Left cardiac atrium (tissue), 4 donors: ENCODE measurements around the gene DCST1. TPM values are rescaled to one million over a fixed set of nuclear protein-coding genes. Genes with fewer than 3 reads are reported as not detected.
A peak's percentile ranks its signal among the peaks of the same experiment; 100 is the strongest.

ENCODE experiments used
- ATAC-seq, 2 donors: fragments of 200-7000 bp; cut with Tn5 transposase; one replicate each; pipeline ENCODE4 v1.9.1; 2020; ENCODE audit warnings: mild to moderate bottlenecking in 2 of 2, moderate library complexity in 2 of 2
- DNase-seq: peaks from one replicate; pipeline ENCODE4 v3.0.0-alpha.2; 2020
- intact Hi-C, 2 donors: fragments of 100-400 bp; cut with DNase I; formaldehyde crosslinking; loops; one replicate each; pipeline versions ENCODE4 v1.14.1 to v1.15.1; 2022 to 2023
- total RNA-seq, 2 donors: library from RNA; stranded (reverse); fragmentation: NEBNext Ultra II Directional; extraction: Animal tissue kit (Norgen Biotek cat#: 25700); gene quantifications; one replicate each; pipeline ENCODE4 v1.2.1, GENCODE V29; 2021
- donor health status: DM: no; HTN: yes; CAD: no.
- donor health status: DM: no; HTN: yes; CAD: no; lungs with severe emphysema.
- donor health status: DM: yes; HTN: yes; CAD: no.
- donor health status: Dilated cardiomyopathy.

The DCST1 gene
- total RNA-seq, 2 donors from 2014 or later: not detected

DNA sequence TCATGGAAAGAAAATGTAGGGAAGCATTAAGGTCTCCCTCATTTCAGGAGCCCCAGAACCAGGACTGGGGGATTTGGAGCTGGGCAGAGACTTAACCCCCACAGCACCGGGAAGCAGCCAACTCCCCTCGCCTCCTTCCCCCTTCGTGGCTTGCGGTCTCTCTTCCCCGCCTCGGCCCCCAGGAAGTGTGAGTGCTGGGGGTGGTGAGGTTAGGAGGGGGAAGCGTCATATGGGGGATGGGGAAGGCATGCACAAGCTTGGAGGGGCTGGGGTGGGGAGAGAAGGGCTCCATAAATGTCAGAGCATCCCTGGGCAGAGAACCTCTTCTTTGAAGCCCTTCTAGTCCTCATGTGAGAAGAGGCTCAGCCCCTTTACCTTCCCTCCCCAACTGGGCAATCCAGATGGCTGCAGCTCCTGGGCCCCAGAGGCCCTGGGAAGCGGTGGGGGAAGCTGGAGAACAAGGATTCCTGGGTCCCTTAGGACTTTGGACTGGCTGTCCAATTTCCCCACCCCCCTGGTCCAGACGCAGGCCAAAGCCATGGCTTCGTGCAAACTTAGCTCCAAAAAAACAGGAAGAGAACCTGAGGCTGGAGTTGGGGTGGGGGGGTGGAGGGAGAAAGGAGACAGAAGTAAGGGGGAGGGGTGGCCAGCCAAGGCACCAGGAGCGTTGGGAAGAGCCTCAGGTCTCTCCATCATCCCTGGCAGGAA, 23.3 kb upstream of the DCST1 start:
- DNase-seq (no peak), ATAC-seq (no peak)
- intact Hi-C loops: loop anchor here in 1 of 2 donors (5.0 kb wide), 1 partner anchor 48 kb away; the partner anchor contains the start of gene PYGO2

DNA sequence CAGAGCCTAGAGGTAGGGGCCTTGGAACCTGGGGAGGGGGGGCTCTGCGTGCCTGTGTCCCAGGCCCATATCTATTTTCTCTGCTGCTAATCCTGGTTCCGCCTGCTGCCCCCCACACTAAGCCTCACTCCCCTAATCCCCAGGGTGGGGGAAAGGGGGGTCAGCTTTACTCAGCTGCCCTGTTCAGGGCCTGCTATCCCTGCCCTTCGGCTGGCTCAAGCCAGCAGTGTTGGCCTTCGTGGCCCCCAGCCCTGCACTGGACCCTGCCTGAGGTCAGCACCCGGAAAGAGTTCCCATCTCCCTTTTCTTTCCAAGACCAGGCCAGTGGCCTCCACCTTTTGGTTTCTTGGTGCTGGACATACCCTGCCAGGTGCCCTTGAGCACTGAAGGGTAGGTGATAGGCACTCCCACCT, 22.6 kb upstream of the DCST1 start:
- intact Hi-C loops: loop anchor here in 1 of 2 donors (5.0 kb wide), 1 partner anchor 49 kb away; the partner anchor contains the start of gene PYGO2
- DNase-seq (no peak), ATAC-seq (no peak)

DNA sequence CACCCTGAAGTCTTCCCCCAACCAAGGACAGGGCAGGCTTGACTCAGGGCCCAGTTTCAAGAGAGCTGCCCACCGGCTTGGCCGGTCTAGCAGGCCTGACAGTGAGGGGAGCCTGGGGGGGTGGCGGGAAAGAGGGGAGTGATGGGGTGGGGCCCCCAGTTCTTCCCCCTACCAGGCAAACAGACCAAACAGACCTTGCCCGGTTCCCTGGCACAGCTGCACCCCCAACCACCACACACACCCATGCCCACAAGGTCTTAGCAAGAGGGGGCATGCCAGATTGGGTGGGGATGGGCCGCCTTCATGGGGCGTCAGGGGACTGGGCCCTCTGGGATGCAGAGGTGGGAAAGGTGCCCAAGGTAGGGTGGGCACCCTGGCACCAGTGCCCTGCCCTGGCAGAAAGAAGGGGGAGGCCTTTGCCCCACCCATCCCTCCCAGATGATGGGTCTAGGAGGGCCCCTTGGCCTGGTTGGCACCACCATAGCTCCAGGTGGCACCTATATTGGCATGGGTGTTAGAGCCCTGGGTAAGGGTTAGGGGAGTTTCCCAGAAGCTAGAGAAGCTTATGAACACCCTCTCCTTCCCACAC, 22.1 kb upstream of the DCST1 start:
- no peak for ATAC-seq

DNA sequence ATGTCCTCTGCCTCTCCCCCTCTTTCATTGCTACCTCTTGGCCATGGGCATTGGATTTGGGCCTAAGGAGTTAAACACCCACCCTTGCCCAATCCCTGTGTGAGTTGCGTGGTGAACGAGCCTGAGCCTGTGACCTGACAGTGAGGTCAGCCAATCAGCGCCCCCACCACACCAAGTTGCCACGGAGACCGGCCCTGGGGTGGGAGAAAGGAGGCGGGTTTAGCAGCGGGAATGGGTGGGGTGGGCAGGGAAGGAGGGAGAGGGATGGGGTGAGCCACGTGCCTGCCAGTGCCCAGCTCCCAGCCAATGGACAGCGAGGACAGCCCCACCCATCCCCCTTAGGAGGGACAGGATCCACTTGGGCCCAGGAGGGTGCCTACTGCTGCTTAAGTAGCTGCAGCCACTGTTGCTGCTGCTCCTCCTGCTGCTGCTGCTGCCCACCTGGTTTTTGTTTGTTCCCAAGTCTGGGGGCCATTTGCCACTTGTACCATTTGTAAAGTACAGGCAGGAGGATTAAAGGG, 21.5 kb upstream of the DCST1 start:
- ATAC-seq: peak; percentile 42 to 57
- intact Hi-C loops: loop anchor here in 1 of 2 donors (5.0 kb wide), 1 partner anchor 50 kb away; the partner anchor contains the start of gene PYGO2
- peak; percentile 80 for DNase-seq

More for the DNA sequence above, 22.1 kb upstream of the DCST1 start:
- no peak for DNase-seq
- intact Hi-C loops: loop anchor here in 1 of 2 donors (5.0 kb wide), 1 partner anchor 49 kb away; the partner anchor contains the start of gene PYGO2

DNA sequence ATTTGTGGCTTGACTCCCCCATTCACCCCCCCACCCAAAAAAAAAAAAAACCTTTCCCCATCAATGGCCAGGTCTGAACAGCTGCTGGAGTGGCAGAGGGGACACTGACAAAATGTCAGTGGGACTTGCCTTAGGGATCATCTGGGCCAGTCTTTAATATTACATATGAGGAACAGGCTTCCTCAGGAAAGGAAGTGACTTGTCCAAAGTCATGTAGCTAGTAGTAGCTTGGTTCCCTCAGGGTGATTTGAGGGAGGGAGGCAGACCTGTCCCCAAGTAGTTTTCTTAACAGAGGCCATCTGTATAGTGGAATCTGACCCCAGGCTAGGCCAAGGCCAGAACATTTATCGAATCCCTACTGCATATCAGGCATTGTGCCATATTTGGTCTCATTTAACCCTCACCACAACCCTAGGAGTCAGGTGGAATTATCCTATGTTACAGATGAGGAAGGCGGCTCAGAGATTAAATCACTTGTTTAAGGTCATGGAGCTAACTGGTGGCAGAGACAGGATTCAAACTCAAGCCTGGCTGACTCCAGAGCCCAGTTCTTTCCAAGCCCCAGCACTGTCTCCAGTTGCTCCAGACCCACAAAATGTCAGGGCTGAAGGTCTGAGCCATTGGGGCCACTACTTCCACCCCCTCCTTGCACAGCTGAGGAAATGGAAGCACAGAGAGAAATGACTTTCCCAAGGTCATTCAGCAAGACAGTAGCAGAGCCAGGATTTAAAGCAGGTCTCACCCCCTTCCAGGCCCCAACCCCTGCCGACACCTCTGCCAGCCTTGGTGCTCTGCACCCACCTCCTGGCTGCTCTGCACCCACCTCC, 20.6 kb upstream of the DCST1 start:
- intact Hi-C loops: loop anchor here in 1 of 2 donors (5.0 kb wide), 1 partner anchor 51 kb away; the partner anchor contains the start of gene PYGO2
- ATAC-seq (no peak), DNase-seq (no peak)

DNA sequence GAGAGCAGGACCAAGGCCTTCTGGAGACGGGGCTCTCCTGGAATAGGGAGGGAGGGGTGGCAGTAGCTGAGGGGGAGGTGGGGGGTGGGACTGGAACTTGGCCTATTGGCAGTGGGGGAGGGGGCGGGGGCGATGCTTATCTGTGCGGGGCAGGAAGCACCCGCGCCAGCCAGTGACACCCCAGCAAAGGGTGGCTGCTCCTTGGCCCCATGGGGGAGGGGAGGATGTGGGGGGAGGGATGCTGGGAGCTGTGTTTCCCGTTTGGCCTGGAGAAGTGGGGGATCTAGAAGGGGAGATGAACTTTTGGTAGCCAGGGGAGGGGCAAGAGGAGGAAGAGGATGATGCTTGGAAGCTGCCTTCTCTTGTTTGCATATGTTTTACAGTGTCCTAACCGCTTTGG, 20.0 kb upstream of the DCST1 start:
- DNase-seq: no peak
- intact Hi-C loops: loop anchor here in 1 of 2 donors (5.0 kb wide), 1 partner anchor 51 kb away; the partner anchor contains the start of gene PYGO2
- ATAC-seq: no peak

DNA sequence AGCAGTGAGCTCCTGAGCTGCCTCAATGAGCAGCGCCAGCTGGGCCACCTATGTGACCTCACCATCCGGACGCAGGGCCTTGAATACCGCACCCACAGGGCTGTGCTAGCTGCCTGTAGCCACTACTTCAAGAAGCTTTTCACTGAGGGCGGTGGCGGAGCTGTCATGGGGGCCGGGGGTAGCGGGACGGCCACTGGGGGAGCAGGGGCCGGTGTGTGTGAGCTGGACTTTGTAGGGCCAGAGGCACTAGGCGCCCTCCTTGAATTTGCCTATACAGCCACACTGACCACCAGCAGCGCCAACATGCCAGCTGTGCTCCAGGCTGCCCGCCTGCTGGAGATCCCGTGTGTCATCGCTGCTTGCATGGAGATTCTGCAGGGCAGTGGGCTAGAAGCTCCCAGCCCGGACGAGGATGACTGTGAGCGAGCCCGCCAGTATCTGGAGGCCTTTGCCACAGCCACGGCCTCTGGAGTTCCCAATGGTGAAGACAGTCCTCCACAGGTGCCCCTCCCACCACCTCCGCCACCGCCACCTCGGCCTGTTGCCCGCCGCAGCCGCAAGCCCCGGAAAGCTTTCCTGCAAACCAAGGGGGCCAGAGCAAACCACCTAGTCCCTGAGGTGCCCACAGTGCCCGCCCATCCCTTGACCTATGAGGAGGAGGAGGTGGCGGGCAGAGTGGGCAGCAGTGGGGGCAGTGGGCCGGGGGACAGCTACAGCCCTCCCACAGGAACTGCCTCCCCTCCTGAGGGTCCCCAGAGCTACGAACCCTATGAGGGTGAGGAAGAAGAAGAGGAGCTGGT, 18.7 kb upstream of the DCST1 start:
- ATAC-seq (no peak), DNase-seq (no peak)
- intact Hi-C loops: loop anchor here in 1 of 2 donors (5.0 kb wide), 1 partner anchor 53 kb away; the partner anchor contains the start of gene PYGO2

DNA sequence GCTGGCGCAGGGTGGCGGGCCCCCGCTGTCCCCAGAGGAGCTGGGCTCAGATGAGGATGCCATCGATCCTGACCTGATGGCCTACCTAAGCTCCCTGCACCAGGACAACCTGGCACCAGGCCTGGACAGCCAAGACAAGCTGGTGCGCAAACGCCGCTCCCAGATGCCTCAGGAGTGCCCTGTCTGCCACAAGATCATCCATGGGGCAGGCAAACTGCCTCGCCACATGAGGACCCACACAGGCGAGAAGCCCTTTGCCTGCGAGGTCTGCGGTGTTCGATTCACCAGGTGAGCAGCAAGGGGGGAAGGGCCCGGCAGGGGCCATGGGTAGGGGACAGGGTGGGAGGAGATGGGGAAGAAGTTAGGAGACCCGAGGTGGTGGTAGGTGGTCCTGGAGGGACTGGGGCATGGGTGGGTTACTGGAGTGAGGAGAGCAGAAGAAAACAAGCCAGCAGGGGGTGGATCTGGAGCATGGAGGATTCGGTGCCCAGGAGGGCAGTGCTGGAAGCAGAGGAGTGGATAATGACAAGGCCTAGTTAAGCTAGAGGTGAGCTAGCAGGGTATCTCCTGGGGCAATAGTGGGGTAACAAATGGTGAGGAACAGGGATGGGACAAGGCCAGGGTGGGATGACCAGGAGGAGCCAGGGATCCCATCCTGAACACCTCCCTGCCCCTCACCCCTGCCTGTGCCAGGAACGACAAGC, 17.9 kb upstream of the DCST1 start:
- DNase-seq: no peak
- no peak for ATAC-seq
- intact Hi-C loops: no loop called here

DNA sequence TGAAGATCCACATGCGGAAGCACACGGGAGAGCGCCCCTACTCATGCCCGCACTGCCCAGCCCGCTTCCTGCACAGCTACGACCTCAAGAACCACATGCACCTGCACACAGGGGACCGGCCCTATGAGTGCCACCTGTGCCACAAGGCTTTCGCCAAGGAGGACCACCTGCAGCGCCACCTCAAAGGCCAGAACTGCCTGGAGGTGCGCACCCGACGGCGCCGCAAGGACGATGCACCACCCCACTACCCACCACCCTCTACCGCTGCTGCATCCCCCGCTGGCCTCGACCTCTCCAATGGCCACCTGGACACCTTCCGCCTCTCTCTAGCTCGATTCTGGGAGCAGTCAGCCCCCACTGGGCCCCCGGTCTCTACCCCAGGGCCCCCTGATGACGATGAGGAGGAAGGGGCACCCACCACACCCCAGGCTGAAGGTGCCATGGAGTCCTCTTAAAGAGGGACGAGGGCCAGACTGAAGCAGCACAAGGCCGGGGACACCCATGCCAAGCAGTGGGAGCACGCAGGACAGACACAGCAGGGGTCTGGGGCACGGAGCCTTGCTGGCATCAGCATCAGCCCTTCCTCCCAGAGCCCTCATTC, 17.3 kb upstream of the DCST1 start:
- intact Hi-C loops: no loop called here
- DNase-seq (peak; percentile 34), ATAC-seq (no peak)

DNA sequence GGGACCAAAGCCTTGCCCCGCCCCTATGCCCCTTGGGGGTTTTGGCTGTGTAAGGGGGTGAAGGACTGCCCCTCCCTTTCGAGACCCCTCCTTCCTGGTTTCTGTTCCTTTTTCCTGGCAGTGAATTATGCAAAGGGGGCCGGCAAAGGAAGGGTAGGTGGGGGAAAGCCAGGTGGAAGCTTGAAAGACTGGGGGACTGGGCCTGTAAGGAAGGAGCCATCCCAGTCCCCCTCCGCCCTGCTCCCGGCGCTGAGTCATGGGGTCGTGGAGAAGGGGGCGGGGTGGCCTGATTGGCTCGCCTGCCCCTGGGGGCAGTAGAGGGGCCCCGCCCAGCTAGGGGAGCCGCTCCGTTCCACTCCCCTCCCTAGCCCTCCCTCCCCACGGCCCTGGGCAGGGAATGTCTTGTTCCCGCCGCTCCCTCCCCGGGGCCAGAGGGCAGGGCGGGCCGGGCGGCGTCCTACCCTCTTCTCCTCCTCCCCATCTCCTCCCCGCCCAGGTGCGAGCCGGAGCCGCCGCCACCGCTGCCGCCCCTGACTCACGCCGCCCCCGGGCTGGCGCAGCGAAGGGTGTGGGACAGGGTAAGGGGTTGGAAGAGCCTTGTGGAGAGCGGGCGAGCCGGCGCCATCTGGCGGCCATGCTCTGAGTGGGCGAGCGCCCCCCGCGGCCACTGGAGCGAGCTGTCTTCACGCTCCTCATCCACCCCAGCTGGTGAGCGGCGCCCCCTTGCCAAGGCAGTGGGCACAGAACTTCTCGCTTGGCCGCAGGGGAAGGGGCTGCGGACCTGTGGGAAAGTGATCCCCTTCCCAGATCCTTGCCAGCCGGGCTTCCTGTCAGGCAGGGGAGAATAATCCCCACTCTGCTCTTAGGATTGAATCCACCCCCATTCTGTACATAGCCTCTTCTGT, 16.3 kb upstream of the DCST1 start:
- intact Hi-C loops: no loop called here
- ATAC-seq: peak; percentile 90 to 96
- peak; percentile 91 for DNase-seq

DNA sequence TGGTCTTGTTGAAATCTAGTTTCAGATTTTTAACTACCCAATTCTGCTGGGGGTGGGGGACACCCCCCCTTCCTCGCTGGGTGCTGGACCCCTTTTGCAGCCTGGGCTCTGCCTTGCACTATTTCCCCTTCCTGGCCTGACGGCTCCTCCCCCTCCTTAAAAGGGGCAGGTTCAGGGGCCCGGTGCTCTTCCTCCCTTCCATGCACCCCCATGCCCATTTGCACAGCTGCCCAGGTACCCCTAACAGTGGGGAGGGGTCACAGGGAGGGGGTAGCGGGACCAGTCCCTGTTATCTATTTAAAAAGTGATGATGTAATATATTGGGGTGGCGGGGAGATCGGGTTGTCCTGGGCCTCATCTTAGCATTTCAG, 15.7 kb upstream of the DCST1 start:
- ATAC-seq (peak in 1 of 2 donors; percentile 0), DNase-seq (no peak)
- intact Hi-C loops: no loop called here

DNA sequence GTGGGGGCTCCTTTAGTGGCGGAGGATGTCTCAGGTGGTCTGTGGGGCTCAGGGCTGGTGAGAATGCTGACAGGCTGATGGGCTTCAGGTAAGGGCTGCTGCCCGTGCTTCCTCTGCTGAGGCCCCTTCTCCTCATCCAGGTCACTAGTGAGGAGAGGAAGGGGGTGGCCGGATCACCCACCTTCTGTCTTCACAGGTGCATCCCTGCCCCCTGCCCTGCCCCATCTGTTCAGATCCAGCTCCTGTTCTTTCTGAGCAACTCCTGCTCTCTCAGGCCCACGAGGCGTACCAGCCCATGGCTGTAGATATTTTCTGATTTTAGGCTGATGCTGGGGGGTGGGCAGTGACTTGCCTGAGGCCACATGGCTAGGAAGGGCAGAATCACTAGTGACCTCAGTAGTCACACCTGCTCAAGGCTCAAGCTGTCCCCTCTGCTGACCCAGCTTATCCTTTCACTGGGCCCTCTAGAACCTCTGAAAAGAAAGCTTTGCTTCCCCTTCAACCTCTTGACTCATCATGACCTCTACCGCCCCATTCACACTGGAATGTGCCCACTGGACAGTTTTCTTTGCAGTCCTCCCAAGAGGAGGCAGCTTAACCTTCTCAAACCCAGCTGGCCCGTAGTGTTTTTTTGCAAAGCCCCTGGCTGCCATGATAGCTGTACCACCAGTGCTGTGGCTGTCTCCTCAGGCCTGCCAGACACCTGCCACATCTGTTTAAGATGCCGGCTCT, 14.8 kb upstream of the DCST1 start:
- intact Hi-C loops: no loop called here
- DNase-seq (no peak), ATAC-seq (no peak)

DNA sequence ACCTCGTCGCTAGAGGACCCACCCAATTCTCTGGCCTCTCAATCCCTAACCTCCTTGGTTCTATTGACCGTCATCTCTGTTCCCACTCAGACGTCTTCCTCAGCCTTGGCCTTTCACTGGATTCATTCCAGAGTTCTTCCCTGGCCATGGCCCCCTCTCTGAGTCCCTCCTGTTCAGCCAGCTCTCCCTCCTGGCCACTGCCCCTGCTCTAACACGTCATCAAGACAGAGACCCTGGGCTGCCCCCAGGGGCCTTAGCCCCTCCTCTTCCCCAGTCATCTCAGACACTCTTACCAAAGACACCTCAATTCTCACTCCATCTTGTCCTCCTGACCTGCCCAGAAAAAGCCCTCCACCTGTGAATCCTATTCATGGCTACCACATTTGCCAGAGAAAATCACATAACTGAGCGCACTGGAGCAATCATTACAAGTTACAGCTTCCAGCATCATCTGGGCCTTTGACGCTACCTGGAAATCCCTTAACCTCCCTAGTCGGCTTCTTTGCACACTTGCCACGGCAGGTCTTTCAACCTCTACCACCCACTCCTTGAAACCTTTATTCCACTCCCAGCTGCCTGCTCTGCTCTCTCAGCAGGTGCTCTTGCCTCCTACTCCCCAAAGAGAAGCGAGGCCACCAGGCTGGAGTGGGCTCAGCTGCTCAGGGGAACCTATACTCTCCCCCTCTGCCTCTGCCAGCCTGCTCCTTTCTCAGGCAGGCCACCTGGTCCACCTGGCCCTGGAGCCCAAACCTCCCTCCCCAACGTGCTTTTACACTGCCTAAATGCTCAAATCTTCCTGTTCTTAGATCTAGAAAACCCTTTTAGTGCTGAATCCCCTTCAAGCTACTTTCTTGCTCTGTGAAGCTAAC, 14.0 kb upstream of the DCST1 start:
- intact Hi-C loops: no loop called here
- no peak for DNase-seq
- ATAC-seq: no peak

DNA sequence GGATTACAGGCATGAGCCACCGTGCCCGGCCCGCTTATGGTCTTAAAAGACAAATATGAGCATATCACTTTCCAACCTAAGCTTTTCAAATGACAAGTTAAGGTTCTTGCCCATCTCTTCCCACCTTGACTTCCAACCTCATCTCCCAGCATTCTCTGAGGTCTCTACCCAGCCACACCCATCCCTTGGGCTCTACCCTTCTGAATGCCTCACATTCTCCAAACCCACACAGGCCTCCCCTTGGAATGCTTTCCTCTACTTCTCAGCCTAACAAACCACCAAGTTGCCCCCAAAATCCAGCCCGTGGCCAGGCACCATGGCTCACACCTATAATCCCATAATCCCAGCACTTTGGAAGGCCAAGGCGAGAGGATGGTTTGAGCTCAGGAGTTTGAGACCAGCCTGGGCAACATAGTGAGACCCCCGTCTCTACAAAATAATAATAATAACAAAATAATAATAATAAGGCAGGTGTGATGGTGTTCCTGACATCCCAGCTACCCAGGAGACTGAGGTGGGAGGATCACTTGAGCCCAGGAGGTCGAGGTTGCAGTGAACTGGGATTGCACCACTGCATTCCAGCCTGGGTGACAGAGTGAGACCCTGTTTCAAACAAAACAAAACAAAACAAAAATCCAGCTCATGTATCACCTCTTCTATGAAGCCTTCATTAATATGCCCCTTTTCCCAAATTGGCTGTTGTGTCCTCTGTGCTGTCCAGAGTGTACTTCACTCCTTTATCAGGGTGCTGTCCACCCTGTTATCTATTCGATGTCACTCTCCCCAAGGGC, 11.3 kb upstream of the DCST1 start:
- intact Hi-C loops: no loop called here
- peak in 1 of 2 donors; percentile 46 for ATAC-seq

More for the DNA sequence above, 11.3 kb upstream of the DCST1 start:
- no peak for DNase-seq
